ENCODE data around the gene C1QTNF8. TPM values are rescaled to one million over a fixed set of nuclear protein-coding genes. Genes with fewer than 3 reads are reported as not detected.
A peak's percentile ranks its signal among the peaks of the same experiment; 100 is the strongest.

Gene C1QTNF8
- total RNA-seq, 1 experiment from 2014 or later, result not detected

GRCh38 chr16:1109648-1110047, 13.6 kb upstream of the C1QTNF8 start:
- no peak for DNase-seq (ENCODE audit: low read depth)

- DNase-seq (ENCODE audit: low read depth), result peak; percentile 48
Observed at GRCh38 chr16:1108299-1109252, 12.5 kb upstream of the C1QTNF8 start.

GRCh38 chr16:1107731-1108130, 11.7 kb upstream of the C1QTNF8 start:
- DNase-seq (ENCODE audit: low read depth), result no peak

- DNase-seq (ENCODE audit: low read depth), result no peak
Observed at GRCh38 chr16:1107141-1107540, 11.1 kb upstream of the C1QTNF8 start.

- DNase-seq (ENCODE audit: low read depth), result no peak
Observed at GRCh38 chr16:1106659-1107058, 10.6 kb upstream of the C1QTNF8 start.

- peak; percentile 55 for DNase-seq (ENCODE audit: low read depth)
Observed at GRCh38 chr16:1105888-1106620, 10.0 kb upstream of the C1QTNF8 start.

GRCh38 chr16:1103636-1103980, 7.6 kb upstream of the C1QTNF8 start:
- no peak for DNase-seq (ENCODE audit: low read depth)

- no peak for DNase-seq (ENCODE audit: low read depth)
Observed at GRCh38 chr16:1102921-1103635, 7.0 kb upstream of the C1QTNF8 start.

GRCh38 chr16:1102333-1102700, 6.3 kb upstream of the C1QTNF8 start:
- DNase-seq (ENCODE audit: low read depth), result no peak

GRCh38 chr16:1101573-1102332, 5.7 kb upstream of the C1QTNF8 start:
- no peak for DNase-seq (ENCODE audit: low read depth)

GRCh38 chr16:1101133-1101532, 5.1 kb upstream of the C1QTNF8 start:
- DNase-seq (ENCODE audit: low read depth), result peak; percentile 24

GRCh38 chr16:1100084-1100800, 4.2 kb upstream of the C1QTNF8 start:
- no peak for DNase-seq (ENCODE audit: low read depth)

GRCh38 chr16:1099189-1100083, 3.4 kb upstream of the C1QTNF8 start:
- no peak for DNase-seq (ENCODE audit: low read depth)

GRCh38 chr16:1098266-1098991, 2.4 kb upstream of the C1QTNF8 start:
- no peak for DNase-seq (ENCODE audit: low read depth)

- DNase-seq (ENCODE audit: low read depth), result peak; percentile 76
Observed at GRCh38 chr16:1097800-1098199, 1.8 kb upstream of the C1QTNF8 start.

GRCh38 chr16:1097156-1097555, 1.1 kb upstream of the C1QTNF8 start:
- DNase-seq (ENCODE audit: low read depth), result no peak

- no peak for DNase-seq (ENCODE audit: low read depth)
Observed at GRCh38 chr16:1095450-1096168, 435 bp downstream of the C1QTNF8 start.

- no peak for DNase-seq (ENCODE audit: low read depth)
Observed at GRCh38 chr16:1094601-1095449, 1.2 kb downstream of the C1QTNF8 start.
